Stomach (tissue), 4 donors: ENCODE data around the gene TRAF4.

Experiments used
- CTCF ChIP-seq, 7 experiments: fragments of 450-650 bp in 4 of 7; fragments of 200-600 bp in 3 of 7; sonication (generic) in 3 of 7; IDR thresholded peaks; one replicate each; pipeline ENCODE4 v1.5.1; 2016 to 2019; ENCODE audit warnings: antibody characterized with exemption in 7 of 7, control low read depth in 2 of 7, mild to moderate bottlenecking in 1 of 7
- EP300 ChIP-seq: sonication (generic); formaldehyde crosslinking; IDR thresholded peaks from one replicate; pipeline ENCODE4 v1.6.1; 2017; ENCODE audit warnings: antibody characterized with exemption
- POLR2A ChIP-seq, 4 donors: fragments of 450-650 bp; IDR thresholded peaks; one replicate each; pipeline ENCODE4 v1.6.1; 2016; ENCODE audit warnings: antibody characterized with exemption in 4 of 4, control low read depth in 2 of 4, mild to moderate bottlenecking in 1 of 4, moderate library complexity in 1 of 4
- POLR2AphosphoS5 ChIP-seq, 3 donors: sonication (generic); formaldehyde crosslinking; IDR thresholded peaks; one replicate each; pipeline ENCODE4 v1.6.1; 2016; ENCODE audit warnings: antibody characterized with exemption in 3 of 3

DNA sequence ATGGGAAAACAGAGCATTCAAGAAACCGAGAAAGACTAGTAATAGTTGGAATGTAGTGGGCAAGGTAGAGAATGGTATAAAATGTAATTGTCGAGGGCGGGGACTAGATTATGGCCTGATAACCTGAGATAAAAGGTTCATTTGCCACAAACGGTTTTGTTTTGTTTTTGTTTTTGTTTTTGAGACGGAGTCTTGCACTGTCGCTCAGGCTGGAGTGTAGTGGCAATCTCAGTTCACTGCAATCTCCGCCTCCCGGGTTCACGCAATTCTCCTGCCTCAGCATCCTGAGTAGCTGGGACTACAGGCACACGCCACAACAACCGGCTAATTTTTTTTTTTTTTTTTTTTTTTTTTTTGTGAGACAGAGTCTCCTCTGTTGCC, 13.9 kb upstream of the TRAF4 start:
- TF ChIP-seq EP300 (no peak), CTCF (IDR thresholded peaks at IDR 0.05) (no peak), POLR2AphosphoS5 (IDR thresholded peaks at IDR 0.05) (no peak), POLR2A (IDR thresholded peaks at IDR 0.05) (no peak)
